WTC11 (cell line): ENCODE results near the gene ACACA. TPM values are rescaled to one million over a fixed set of nuclear protein-coding genes. Genes with fewer than 3 reads are reported as not detected.

Experiments
- ATAC-seq: fragments of 200-7000 bp; cut with Tn5 transposase; 2 replicates; pipeline ENCODE4 v1.10.0; 2021; ENCODE audit warnings: mild to moderate bottlenecking, moderate library complexity
- CTCF ChIA-PET: fragments of 300-600 bp; sonication (Branson Sonifier 250); formaldehyde crosslinking; loops from one replicate; lab custom pipeline; 2021; ENCODE audit warnings: antibody characterized with exemption; lab: Charles Lee
- POLR2A ChIA-PET: fragments of 350-600 bp; sonication (Branson Sonifier 250); formaldehyde crosslinking; loops from one replicate; lab custom pipeline; 2021; ENCODE audit warnings: antibody characterized with exemption; lab: Charles Lee
- DNase-seq: peaks from one replicate; pipeline ENCODE4 v3.0.0; 2021; ENCODE audit warnings: low spot score
- H3K27ac Mint-ChIP-seq: 2 replicates; pipeline ENCODE4 v1.8.0; 2021; ENCODE audit warnings: mixed read lengths
- H3K27me3 Mint-ChIP-seq: 2 replicates; pipeline ENCODE4 v1.8.0; 2021; ENCODE audit warnings: low read depth, mild to moderate bottlenecking, moderate library complexity, mixed read lengths
- H3K36me3 Mint-ChIP-seq: 2 replicates; pipeline ENCODE4 v1.8.0; 2021; ENCODE audit warnings: mixed read lengths
- H3K4me1 Mint-ChIP-seq: 2 replicates; pipeline ENCODE4 v1.8.0; 2022; ENCODE audit warnings: mixed read lengths
- H3K4me3 Mint-ChIP-seq: 2 replicates; pipeline ENCODE4 v1.8.0; 2021; ENCODE audit warnings: mild to moderate bottlenecking, moderate library complexity, mixed read lengths
- H3K9me3 Mint-ChIP-seq: 2 replicates; pipeline ENCODE4 v1.8.0; 2021; ENCODE audit warnings: mixed read lengths
- ATF3 ChIP-seq: sonication (generic); formaldehyde crosslinking; conservative IDR thresholded peaks from 2 replicates; pipeline ENCODE4 v1.8.1; 2022; ENCODE audit warnings: mild to moderate bottlenecking, missing genetic modification reagents
- CTCF ChIP-seq: fragments of 200-600 bp; IDR thresholded peaks from 2 replicates; pipeline ENCODE4 v1.8.0; 2022; ENCODE audit warnings: antibody characterized with exemption
- ELF4 ChIP-seq: sonication (generic); formaldehyde crosslinking; IDR thresholded peaks from 2 replicates; pipeline ENCODE4 v1.8.1; 2022; ENCODE audit warnings: low read depth, mild to moderate bottlenecking, moderate library complexity, missing genetic modification reagents
- FOXJ3 ChIP-seq: sonication (generic); formaldehyde crosslinking; IDR thresholded peaks from 2 replicates; pipeline ENCODE4 v1.9.0; 2021; ENCODE audit warnings: missing genetic modification reagents, mild to moderate bottlenecking, borderline replicate concordance
- FOXK1 ChIP-seq: sonication (generic); formaldehyde crosslinking; IDR thresholded peaks from 2 replicates; pipeline ENCODE4 v1.8.0; 2022; ENCODE audit warnings: mild to moderate bottlenecking, moderate library complexity, missing genetic modification reagents
- GABPB1 ChIP-seq: sonication (generic); formaldehyde crosslinking; IDR thresholded peaks from 2 replicates; pipeline ENCODE4 v1.8.1; 2023; ENCODE audit warnings: mild to moderate bottlenecking, missing genetic modification reagents
- GRHL2 ChIP-seq: fragments of 250-450 bp; sonication (Bioruptor Pico); IDR thresholded peaks from 2 replicates; pipeline ENCODE4 v1.8.0; 2022; ENCODE audit warnings: mild to moderate bottlenecking, moderate library complexity; ENCODE audit not compliant: insufficient replicate concordance, severe bottlenecking
- HMGA2 ChIP-seq: fragments of 250-450 bp; sonication (Bioruptor Pico); IDR thresholded peaks from 2 replicates; pipeline ENCODE4 v1.4.0; 2021; ENCODE audit warnings: mild to moderate bottlenecking, moderate library complexity
- JUN ChIP-seq: sonication (generic); formaldehyde crosslinking; IDR thresholded peaks from 2 replicates; pipeline ENCODE4 v1.8.0; 2023; ENCODE audit warnings: mild to moderate bottlenecking, missing genetic modification reagents
- MYBL2 ChIP-seq: sonication (generic); formaldehyde crosslinking; IDR thresholded peaks from 2 replicates; pipeline ENCODE4 v1.8.1; 2023; ENCODE audit warnings: mild to moderate bottlenecking, moderate library complexity, missing genetic modification reagents
- NFATC4 ChIP-seq: fragments of 250-450 bp; sonication (Bioruptor Pico); IDR thresholded peaks from 2 replicates; pipeline ENCODE4 v1.9.0; 2021; ENCODE audit warnings: mild to moderate bottlenecking
- NR1H2 ChIP-seq: sonication (generic); formaldehyde crosslinking; IDR thresholded peaks from 2 replicates; pipeline ENCODE4 v1.9.0; 2021; ENCODE audit warnings: mild to moderate bottlenecking, moderate library complexity, missing genetic modification reagents
- PRDM15 ChIP-seq: sonication (generic); formaldehyde crosslinking; IDR thresholded peaks from 2 replicates; pipeline ENCODE4 v1.8.0; 2022; ENCODE audit warnings: missing genetic modification reagents
- PREB ChIP-seq: sonication (generic); formaldehyde crosslinking; IDR thresholded peaks from 2 replicates; pipeline ENCODE4 v1.8.1; 2022; ENCODE audit warnings: mild to moderate bottlenecking, missing genetic modification reagents, moderate library complexity, borderline replicate concordance
- PRRX2 ChIP-seq: fragments of 250-450 bp; sonication (Bioruptor Pico); IDR thresholded peaks from 2 replicates; pipeline ENCODE4 v1.8.0; 2021; ENCODE audit warnings: mild to moderate bottlenecking
- SMAD3 ChIP-seq: sonication (generic); formaldehyde crosslinking; IDR thresholded peaks from 2 replicates; pipeline ENCODE4 v1.8.0; 2022; ENCODE audit warnings: missing genetic modification reagents, mild to moderate bottlenecking, borderline replicate concordance
- TEAD4 ChIP-seq: sonication (generic); formaldehyde crosslinking; IDR thresholded peaks from 2 replicates; pipeline ENCODE4 v1.8.0; 2022; ENCODE audit warnings: mild to moderate bottlenecking, missing genetic modification reagents
- TP53 ChIP-seq: sonication (generic); formaldehyde crosslinking; IDR thresholded peaks from 2 replicates; pipeline ENCODE4 v1.8.1; 2023; ENCODE audit warnings: mild to moderate bottlenecking, missing genetic modification reagents
- ZNF219 ChIP-seq: sonication (generic); formaldehyde crosslinking; IDR thresholded peaks from 2 replicates; pipeline ENCODE4 v1.8.0; 2023; ENCODE audit warnings: missing genetic modification reagents, mild to moderate bottlenecking, borderline replicate concordance
- ZNF232 ChIP-seq: sonication (generic); formaldehyde crosslinking; IDR thresholded peaks from 2 replicates; pipeline ENCODE4 v1.8.0; 2022; ENCODE audit warnings: mild to moderate bottlenecking, missing genetic modification reagents
- ZNF317 ChIP-seq: sonication (generic); formaldehyde crosslinking; IDR thresholded peaks from 2 replicates; pipeline ENCODE4 v1.8.1; 2023; ENCODE audit warnings: low read depth, mild to moderate bottlenecking, moderate library complexity, missing genetic modification reagents, borderline replicate concordance
- ZNF671 ChIP-seq: fragments of 250-450 bp; sonication (Bioruptor Pico); IDR thresholded peaks from 2 replicates; pipeline ENCODE4 v1.8.0; 2021; ENCODE audit warnings: mild to moderate bottlenecking
- total RNA-seq: library from RNA; stranded (reverse); gene quantifications from 3 replicates; pipeline ENCODE4 v1.2.3, GENCODE V29; 2021
- TF ChIP-seq, protein P1 (sequence below): sonication (generic); formaldehyde crosslinking; conservative IDR thresholded peaks from 2 replicates; pipeline ENCODE4 v1.8.1; 2023; ENCODE audit warnings: mild to moderate bottlenecking, low read depth, missing genetic modification reagents, moderate library complexity
- TF ChIP-seq, protein P2 (sequence below): sonication (generic); formaldehyde crosslinking; IDR thresholded peaks from 2 replicates; pipeline ENCODE4 v1.8.1; 2023; ENCODE audit warnings: mild to moderate bottlenecking, moderate library complexity, missing genetic modification reagents

ACACA gene
- total RNA-seq, 1 experiment from 2014 or later = 167 TPM

- TF ChIP-seq SMAD3 (CRISPR knock-in tag) = no peak
- no peak for TF ChIP-seq NFATC4 (CRISPR knock-in tag)
- no peak for TF ChIP-seq CTCF
- TF ChIP-seq ELF4 (CRISPR knock-in tag) = no peak
- no peak for TF ChIP-seq TP53
- TF ChIP-seq, protein P1, sequence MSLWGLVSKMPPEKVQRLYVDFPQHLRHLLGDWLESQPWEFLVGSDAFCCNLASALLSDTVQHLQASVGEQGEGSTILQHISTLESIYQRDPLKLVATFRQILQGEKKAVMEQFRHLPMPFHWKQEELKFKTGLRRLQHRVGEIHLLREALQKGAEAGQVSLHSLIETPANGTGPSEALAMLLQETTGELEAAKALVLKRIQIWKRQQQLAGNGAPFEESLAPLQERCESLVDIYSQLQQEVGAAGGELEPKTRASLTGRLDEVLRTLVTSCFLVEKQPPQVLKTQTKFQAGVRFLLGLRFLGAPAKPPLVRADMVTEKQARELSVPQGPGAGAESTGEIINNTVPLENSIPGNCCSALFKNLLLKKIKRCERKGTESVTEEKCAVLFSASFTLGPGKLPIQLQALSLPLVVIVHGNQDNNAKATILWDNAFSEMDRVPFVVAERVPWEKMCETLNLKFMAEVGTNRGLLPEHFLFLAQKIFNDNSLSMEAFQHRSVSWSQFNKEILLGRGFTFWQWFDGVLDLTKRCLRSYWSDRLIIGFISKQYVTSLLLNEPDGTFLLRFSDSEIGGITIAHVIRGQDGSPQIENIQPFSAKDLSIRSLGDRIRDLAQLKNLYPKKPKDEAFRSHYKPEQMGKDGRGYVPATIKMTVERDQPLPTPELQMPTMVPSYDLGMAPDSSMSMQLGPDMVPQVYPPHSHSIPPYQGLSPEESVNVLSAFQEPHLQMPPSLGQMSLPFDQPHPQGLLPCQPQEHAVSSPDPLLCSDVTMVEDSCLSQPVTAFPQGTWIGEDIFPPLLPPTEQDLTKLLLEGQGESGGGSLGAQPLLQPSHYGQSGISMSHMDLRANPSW (CRISPR knock-in tag) = no peak
- TF ChIP-seq ZNF219 (CRISPR knock-in tag) = no peak
Measured at GRCh38 chr17:37089956-37090355, 316.7 kb downstream of the ACACA start (continued).

DNA sequence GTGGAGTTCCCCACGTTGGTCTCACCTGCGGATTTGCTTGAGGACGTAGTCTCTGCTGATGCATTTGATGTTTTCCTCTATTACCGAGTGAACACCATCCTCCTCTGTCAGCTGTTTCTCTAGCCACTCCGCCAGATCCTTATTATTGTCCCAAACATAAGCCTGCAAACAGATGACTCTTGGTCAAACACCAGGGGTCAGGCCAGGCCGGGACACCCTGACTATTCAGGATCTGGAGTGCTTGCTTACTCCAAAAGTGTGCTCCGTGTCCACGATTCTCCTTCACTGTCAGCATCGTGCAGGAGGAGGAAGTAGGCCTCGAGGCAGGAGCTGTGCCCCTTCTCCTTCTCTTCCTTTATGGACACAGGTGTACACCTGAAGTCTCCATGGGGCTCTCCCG lies 317.7 kb downstream of the ACACA start:
- no peaks in the 10 kb centered on the region for H3K9me3 Mint-ChIP-seq
- 0 out of 2 replicates have a peak overlapping the region, but pooled peaks have one; percentile 38 for H3K27ac Mint-ChIP-seq
- H3K4me3 Mint-ChIP-seq = no peak overlapping the region
- peaks cover 56% of the 10 kb centered on the region for H3K36me3 Mint-ChIP-seq
- ChIA-PET CTCF (interaction anchor here (0.8 to 1.1 kb wide), 4 partner anchors 28 to 85 kb away, joined by 3 to 7 read pairs (median 4); no protein-coding TSS in a partner anchor), POLR2A (no interaction called here)
- peak; percentile 20; the same call in 1 of the 2 replicates for ATAC-seq
- peaks cover 27% of the 10 kb centered on the region for H3K4me1 Mint-ChIP-seq
- no peaks in the 10 kb centered on the region for H3K27me3 Mint-ChIP-seq
- DNase-seq = no peak
- TF ChIP-seq JUN (CRISPR knock-in tag) (no peak), FOXJ3 (no peak), ZNF317 (CRISPR knock-in tag) (no peak), HMGA2 (CRISPR knock-in tag) (no peak), ATF3 (CRISPR knock-in tag) (no peak), PREB (no peak), PRRX2 (no peak), GRHL2 (CRISPR knock-in tag) (no peak), ZNF671 (CRISPR knock-in tag) (no peak), TEAD4 (CRISPR knock-in tag) (no peak), MYBL2 (CRISPR knock-in tag) (no peak), ZNF232 (no peak), NR1H2 (no peak), GABPB1 (CRISPR knock-in tag) (no peak), FOXK1 (CRISPR knock-in tag) (no peak), PRDM15 (no peak)
- TF ChIP-seq, protein P2, sequence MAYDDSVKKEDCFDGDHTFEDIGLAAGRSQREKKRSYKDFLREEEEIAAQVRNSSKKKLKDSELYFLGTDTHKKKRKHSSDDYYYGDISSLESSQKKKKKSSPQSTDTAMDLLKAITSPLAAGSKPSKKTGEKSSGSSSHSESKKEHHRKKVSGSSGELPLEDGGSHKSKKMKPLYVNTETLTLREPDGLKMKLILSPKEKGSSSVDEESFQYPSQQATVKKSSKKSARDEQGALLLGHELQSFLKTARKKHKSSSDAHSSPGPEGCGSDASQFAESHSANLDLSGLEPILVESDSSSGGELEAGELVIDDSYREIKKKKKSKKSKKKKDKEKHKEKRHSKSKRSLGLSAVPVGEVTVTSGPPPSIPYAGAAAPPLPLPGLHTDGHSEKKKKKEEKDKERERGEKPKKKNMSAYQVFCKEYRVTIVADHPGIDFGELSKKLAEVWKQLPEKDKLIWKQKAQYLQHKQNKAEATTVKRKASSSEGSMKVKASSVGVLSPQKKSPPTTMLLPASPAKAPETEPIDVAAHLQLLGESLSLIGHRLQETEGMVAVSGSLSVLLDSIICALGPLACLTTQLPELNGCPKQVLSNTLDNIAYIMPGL = no peak
